Mucosa of descending colon (tissue), 3 donors: ENCODE data around the gene HSD17B12. TPM values are rescaled to one million over a fixed set of nuclear protein-coding genes. Genes with fewer than 3 reads are reported as not detected.

Experiments used
- ATAC-seq: fragments of 200-7000 bp; cut with Tn5 transposase; one replicate; pipeline ENCODE4 v1.9.1; 2020; ENCODE audit warnings: mild to moderate bottlenecking, moderate library complexity
- DNase-seq, 3 donors: peaks; one replicate each; pipeline ENCODE4 v3.0.0-alpha.2; 2020
- H3K36me3 ChIP-seq: fragments of 200-600 bp; one replicate; pipeline ENCODE4 v1.8.0; 2021; ENCODE audit warnings: low read depth, mild to moderate bottlenecking
- H3K4me1 ChIP-seq: fragments of 200-600 bp; one replicate; pipeline ENCODE4 v1.8.0; 2021; ENCODE audit warnings: low read depth, mild to moderate bottlenecking
- H3K4me3 ChIP-seq: fragments of 200-600 bp; one replicate; pipeline ENCODE4 v1.8.0; 2021; ENCODE audit warnings: mild to moderate bottlenecking
- H3K9me3 ChIP-seq: fragments of 200-600 bp; one replicate; pipeline ENCODE4 v1.8.0; 2021; ENCODE audit warnings: mild to moderate bottlenecking
- CTCF ChIP-seq: fragments of 200-600 bp; IDR thresholded peaks from one replicate; pipeline ENCODE4 v1.8.0; 2022; ENCODE audit warnings: antibody characterized with exemption, mild to moderate bottlenecking
- intact Hi-C, 2 donors: fragments of 100-400 bp; cut with DNase I in 1 of 2; cut with micrococcal nuclease in 1 of 2; formaldehyde crosslinking; loops; one replicate each; pipeline versions ENCODE4 v1.11.0 to v1.11.1; 2022; cut with DNase I, micrococcal nuclease
- total RNA-seq, 3 donors: library from RNA; stranded (reverse); fragmentation: NEBNext Ultra II Directional in 2 of 3; extraction: Animal tissue kit (Norgen Biotek cat#: 25700) in 2 of 3; gene quantifications; one replicate each; pipeline versions ENCODE4 v1.2.1 to v1.2.4, GENCODE V29; 2021 to 2023
- donor health status: DM: no; HTN: no; CAD: no; lungs with moderate emphysema.
- donor health status: DM: no; HTN: no; CAD: no.
- donor health status: DM: no; HTN: yes; CAD: no.

Gene HSD17B12
- total RNA-seq, 3 donors from 2014 or later = 63.0 to 119 (median 114) TPM

DNA sequence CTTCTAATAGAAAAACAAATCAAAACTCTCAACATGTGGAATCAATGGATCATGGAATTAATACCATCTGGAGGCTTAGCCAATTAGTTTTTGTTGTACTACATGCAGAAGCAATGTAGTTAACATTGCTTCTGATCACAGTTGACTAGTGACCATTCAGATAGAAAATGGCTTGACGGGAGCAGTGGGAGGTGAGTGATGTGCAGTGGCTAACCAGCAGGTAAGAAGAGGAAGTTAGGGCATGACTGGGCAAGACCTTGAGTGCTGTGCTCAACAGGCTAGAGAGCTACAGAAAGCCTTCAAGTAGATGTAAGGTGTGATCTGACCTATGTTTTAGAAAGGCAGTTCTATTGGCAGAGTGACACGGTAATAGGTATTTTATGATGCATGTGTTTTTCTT, 139.4 kb downstream of the HSD17B12 start:
- H3K9me3 ChIP-seq = no peaks in the 10 kb centered on the region
- ATAC-seq = no peak
- H3K36me3 ChIP-seq = no peaks in the 10 kb centered on the region
- no peak for TF ChIP-seq CTCF
- no peaks in the 10 kb centered on the region for H3K4me1 ChIP-seq
- DNase-seq = no peak
- no peak overlapping the region for H3K4me3 ChIP-seq
- intact Hi-C loops = no loop called here

DNA sequence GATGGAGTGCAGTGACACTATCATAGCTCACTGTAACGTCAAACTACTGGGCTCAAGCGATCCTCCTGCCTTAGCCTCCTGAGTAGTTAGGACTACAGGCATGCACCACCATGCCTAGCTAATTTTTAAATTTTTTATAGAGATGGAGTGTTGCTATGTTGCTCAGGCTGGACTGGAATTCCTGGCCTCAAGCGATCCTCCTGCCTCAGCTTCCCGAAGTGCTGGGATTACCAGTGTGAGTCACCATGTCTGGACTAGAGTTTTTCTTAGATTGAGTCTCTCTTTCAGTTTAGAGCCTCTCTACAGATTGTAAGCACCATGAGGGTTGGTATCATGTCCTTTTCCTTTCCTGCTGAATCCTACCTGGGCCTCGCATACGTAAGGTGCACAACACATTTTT, 142.8 kb downstream of the HSD17B12 start:
- no peaks in the 10 kb centered on the region for H3K36me3 ChIP-seq
- no peaks in the 10 kb centered on the region for H3K4me1 ChIP-seq
- no peaks in the 10 kb centered on the region for H3K9me3 ChIP-seq
- DNase-seq = no peak
- no peak overlapping the region for H3K4me3 ChIP-seq
- ATAC-seq = no peak
- intact Hi-C loops = no loop called here
- TF ChIP-seq CTCF = no peak

DNA sequence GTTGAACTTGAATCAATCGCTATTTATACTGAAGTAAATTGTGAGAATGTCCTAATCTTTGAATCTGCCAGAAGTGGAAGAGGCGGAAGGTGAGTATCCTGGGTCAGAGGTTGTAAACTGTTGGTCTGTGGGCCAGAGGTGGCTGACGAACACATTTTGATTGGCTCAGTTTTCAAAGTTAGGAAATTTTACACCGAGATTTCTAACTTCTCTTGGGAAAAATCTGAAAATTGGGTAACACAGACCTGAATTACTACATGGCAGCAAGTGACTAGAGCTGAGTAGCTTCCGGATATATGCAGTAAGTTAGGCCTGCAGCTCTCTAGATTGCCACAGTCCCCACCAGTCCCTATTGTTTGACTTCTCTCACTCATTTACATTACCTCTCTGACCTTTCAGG, 143.3 kb downstream of the HSD17B12 start:
- intact Hi-C loops = no loop called here
- H3K4me3 ChIP-seq = no peak overlapping the region
- no peaks in the 10 kb centered on the region for H3K9me3 ChIP-seq
- no peaks in the 10 kb centered on the region for H3K36me3 ChIP-seq
- H3K4me1 ChIP-seq = no peaks in the 10 kb centered on the region
- DNase-seq (no peak), ATAC-seq (no peak)
- no peak for TF ChIP-seq CTCF

DNA sequence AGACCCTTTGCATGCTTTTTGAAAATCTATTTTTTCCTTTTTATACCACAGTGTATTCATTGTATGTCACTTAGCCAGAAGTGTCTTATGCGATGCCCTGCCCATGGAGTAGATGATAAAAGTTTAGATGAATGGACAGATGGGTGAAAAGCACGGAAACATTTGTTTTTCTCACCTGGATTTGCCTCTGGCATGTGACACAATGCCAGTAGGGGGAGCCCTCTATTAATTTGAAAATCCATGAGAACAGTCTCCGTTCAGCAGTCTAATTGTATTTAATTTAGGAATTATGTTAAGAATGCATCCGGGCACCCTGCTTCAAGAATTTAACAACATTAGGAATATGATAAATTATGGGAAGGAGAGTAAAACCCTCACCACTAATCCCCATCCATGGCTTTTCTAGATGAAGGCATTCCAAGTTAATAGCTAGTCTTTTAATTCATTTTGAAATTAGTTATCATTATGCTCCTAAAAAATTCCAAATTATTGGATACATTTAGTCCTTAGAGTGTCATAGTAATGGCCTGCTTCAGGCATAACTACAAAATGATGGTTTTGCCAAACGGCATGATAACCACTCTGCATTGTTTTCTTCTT, 144.8 kb downstream of the HSD17B12 start:
- intact Hi-C loops = no loop called here
- peak; percentile 30 for TF ChIP-seq CTCF
- Histone ChIP-seq H3K4me1 (no peaks in the 10 kb centered on the region), H3K4me3 (no peak overlapping the region), H3K9me3 (no peaks in the 10 kb centered on the region), H3K36me3 (no peaks in the 10 kb centered on the region)
- peak in 1 of 3 donors; percentile 53 for DNase-seq
- peak; percentile 48 for ATAC-seq

- ATAC-seq = peak; percentile 72
- TF ChIP-seq CTCF = no peak
- DNase-seq = no peak
- Histone ChIP-seq H3K9me3 (no peaks in the 10 kb centered on the region), H3K36me3 (no peaks in the 10 kb centered on the region), H3K4me3 (no peak overlapping the region), H3K4me1 (no peaks in the 10 kb centered on the region)
- intact Hi-C loops = no loop called here
Observed at GRCh38 chr11:43830928-43831440, 150.4 kb downstream of the HSD17B12 start.

GRCh38 chr11:43832536-43832935, 152.0 kb downstream of the HSD17B12 start:
- ATAC-seq (no peak), DNase-seq (no peak)
- Histone ChIP-seq H3K9me3 (no peaks in the 10 kb centered on the region), H3K36me3 (no peaks in the 10 kb centered on the region), H3K4me1 (no peaks in the 10 kb centered on the region), H3K4me3 (no peak overlapping the region)
- intact Hi-C loops = no loop called here
- no peak for TF ChIP-seq CTCF
